DMS79 treated with DMSO at 0.1 percent for 48 hours (cell line): ENCODE results near the gene JAKMIP1.

ENCODE experiments used
- DNase-seq: peaks from one replicate; lab custom pipeline; 2025; lab: John Stamatoyannopoulos, UW

Gene JAKMIP1

GRCh38 chr4:6095023-6095752 is 105.2 kb downstream of the JAKMIP1 start:
- DNase-seq: no peak

- DNase-seq: no peak
These were observed 106.7 kb downstream of the JAKMIP1 start for GRCh38 chr4:6093671-6094070.

DNA sequence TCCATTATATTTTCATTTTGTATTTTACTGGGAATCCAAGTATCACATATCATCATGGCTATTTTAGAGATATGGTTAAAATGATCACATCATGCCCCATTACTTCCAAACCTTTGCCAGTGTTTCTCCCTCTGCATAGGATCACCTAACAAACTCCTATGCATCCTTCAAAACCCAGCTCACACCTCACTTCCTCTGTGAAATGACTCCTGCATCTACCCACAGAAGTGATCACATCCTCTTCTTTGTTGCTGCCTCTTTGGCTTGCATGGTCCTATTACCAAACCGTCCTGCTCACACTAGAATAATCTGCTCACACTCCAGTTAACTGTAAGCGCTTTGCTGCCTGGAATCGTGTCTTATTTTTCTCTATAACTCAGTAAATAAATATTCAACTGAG is 107.4 kb downstream of the JAKMIP1 start:
- no peak for DNase-seq

GRCh38 chr4:6092131-6092530 is 108.2 kb downstream of the JAKMIP1 start:
- no peak for DNase-seq

- no peak for DNase-seq
These were observed 109.4 kb downstream of the JAKMIP1 start for GRCh38 chr4:6090931-6091330.

GRCh38 chr4:6088950-6089349 is 111.4 kb downstream of the JAKMIP1 start:
- DNase-seq: no peak

GRCh38 chr4:6087669-6088341 is 112.5 kb downstream of the JAKMIP1 start:
- DNase-seq: peak; percentile 14

DNA sequence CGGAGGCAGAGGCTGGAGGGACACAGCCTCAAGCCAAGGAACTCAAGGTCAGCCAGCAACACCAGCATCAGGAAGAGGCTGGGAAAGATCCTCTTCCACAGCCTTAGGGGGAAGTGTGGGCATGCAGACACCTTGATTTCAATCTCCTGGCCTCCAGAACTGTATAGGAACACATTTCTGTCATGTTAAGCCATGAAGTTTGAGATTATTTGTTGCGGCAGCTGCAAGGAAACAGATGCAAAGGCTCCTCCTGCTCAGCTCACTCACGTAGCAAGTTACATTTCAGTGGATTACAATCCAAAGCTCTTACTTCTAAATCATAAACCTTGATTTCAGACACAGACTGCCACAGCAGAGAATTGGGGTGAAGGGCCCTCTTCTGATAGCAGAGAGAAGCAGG is 113.5 kb downstream of the JAKMIP1 start:
- DNase-seq: no peak

GRCh38 chr4:6085691-6086628 is 114.4 kb downstream of the JAKMIP1 start:
- no peak for DNase-seq

DNA sequence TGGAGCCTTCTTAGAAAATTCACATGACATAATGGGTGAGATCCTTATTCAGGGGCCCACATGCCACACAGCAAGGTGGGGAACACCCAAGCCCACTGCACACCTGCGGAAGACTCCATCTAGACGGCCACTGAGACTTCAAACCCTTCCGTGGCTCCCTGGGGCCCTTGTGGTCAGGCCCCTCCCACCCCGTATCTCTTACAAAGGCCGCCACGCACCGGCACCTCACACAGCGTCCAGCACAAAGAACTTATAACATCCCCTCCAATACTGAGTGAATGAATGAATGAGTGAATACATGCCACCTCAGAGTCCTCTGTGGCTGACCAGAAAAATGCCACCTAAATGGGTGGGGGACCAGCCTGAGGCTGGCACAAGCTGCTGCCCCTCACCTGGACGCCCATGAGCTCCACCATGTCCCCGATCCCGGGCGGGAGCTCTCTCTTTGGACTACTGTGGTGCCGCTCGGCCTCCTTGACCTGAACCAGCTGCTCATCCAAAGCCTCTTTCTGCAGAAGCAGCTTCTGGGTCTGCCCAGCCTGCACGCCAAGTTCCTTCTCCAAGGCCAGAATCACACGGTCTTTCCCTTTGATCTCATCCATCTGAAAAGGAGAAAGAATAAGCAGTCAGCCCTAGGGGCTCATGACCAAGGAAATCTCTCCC is 115.2 kb downstream of the JAKMIP1 start:
- no peak for DNase-seq

- no peak for DNase-seq
These were observed 120.4 kb downstream of the JAKMIP1 start for GRCh38 chr4:6079965-6080364.

DNA sequence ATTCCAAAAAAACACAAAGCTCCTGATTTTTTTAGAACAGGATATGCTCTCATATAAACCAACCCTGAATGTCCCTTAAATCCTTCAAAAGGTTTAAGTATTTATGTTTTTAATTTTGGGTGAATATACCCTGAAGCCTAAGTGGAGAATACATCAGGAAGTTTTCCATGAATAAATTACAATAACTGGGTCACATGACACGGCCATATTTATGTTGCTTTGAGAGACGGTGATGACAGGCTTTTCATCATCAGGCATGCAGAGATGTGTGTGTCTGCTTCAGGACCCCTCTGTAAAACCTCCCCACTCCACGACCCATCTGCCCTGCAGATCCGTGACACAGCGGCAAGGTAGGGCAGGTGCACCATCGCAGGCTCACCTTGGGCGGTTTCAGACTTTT is 121.8 kb downstream of the JAKMIP1 start:
- DNase-seq: no peak

- no peak for DNase-seq
These were observed 124.0 kb downstream of the JAKMIP1 start for GRCh38 chr4:6076391-6076790.

- DNase-seq: no peak
These were observed 125.6 kb downstream of the JAKMIP1 start for GRCh38 chr4:6074758-6075157.

- DNase-seq: peak; percentile 49
These were observed 128.2 kb downstream of the JAKMIP1 start for GRCh38 chr4:6071959-6072720.

DNA sequence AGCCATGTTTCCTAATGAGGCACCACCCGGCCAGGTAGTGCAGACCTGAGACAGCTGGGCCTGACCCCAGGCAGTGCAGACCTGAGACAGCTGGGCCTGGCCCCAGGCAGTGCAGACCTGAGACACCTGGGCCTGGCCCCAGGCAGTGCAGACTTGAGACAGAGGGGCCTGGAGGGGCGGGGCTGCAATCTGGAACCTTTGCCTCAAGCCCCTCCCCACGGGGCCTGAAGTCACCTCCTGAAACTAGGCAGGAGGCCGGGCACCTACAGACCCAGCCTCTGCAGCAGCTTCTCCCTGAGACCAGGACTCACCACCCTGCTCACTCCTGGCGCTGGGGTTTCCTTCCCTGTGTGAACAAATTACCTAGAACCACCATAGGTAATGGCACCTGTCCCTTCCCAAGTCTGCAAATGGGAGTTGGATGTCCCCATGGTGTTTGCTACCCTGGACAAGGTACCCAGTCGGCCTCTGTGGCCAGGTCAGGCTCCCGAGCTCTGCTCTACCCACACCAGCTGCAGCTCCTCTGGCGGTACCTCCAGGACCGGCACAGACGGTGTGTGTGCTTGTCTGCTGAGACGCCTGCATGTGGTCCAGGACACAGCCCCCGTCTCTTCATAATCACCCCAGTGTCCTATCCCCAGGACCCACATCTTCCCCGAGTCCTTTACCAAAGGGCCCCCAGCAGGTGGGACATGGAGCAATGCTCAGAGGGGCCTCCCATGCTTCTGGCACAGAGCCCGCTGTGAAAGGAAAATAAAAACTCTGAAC is 129.0 kb downstream of the JAKMIP1 start:
- DNase-seq: no peak

DNA sequence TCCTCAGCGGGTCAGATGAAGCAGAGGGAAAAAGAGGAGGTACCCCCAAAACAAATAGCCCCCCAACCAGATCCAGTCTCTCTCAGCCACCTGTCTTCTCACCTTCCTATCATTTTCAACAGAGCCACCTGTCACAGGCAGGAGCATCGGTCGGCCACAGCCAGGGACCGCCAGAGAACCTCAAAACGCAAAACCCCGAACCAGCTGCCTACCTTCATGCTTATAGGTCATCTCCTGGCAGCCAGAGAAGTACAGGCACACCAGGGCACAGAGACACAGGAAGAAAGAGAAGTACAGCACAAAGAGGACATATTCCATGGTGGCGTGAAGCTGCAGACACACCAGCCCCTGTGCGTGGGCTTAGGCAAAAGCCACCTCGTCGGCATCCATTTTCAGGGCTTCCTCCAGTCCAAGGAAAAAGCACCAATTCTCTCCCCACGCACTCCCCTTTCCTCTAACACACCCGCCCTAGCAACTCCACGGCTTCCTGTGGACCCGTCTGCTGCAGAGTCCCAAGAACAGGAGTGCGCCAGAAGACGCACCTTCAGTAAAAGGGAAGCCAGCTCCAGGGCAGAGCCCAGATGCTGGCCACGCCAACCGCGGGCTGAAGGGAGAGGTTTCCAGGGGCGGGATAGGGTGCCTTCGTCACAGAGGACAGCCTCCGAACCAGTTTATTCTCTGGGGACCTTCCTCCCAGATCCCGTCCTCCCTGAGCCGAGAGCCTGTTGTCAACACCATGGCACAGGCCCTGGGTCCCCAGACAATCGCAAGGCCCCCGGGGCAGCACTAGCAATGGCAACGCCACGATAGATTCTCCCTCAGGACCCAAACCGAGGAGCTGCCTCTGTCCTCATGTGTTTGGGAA is 130.3 kb downstream of the JAKMIP1 start:
- DNase-seq: no peak

DNA sequence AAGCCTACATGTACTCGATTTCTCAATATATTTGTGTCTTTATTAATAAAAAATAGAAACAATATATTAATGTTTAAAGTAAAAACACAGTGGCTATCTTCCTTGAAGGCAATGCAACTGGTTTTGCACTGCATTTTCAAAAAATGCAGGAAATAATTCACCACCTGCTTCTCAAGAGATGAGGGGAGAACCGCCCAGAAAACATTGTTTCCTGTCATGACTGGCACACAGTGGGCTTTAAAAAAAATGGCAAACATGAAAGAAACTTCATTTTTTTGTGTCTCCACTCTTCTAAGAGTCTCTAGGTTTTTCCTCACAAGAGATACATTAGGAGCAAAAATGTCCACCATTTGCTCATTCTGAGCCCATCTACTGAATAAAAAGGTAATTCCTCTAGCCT is 131.4 kb downstream of the JAKMIP1 start:
- DNase-seq: no peak

DNA sequence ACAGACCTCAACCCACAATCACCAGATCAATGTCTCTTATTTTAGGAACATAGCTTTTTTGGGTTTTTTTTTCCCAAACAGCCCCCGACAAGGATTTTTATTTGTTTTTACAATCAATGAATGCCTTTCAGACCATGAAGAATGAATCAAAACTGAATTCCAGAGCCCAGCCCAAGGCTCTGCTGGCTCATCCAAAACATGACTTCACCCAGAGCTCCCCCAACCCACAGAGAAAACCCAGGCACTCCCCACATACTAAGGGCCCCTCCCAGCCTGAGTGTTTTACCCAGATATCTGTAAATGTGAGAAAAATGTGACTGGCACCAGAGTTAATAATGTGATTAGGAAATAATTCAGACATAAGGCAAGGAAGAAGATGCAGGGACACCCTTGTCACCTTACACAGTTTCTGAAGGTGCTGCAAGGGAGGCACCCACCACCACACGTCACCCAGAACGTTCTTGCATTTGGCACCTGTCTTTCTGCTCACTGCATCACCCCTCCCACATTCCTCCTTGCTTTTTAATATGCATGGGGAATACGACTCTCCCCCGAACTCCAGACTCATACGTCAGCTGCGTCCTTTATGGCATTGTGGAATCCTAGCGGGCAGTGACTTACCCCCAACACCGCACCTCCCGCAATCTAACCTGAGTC is 134.3 kb downstream of the JAKMIP1 start:
- no peak for DNase-seq
